LNCAP (cell line): ENCODE measurements around the gene TNRC6B.

Experiments used
- CTCF ChIP-seq: fragments of 450-650 bp; IDR thresholded peaks from 2 replicates; pipeline ENCODE4 v1.5.1; 2017; ENCODE audit warnings: mild to moderate bottlenecking

Gene TNRC6B

GRCh38 chr22:40368836-40369235 is 191.1 kb downstream of the TNRC6B start:
- TF ChIP-seq CTCF = no peak

- TF ChIP-seq CTCF = no peak
Observed at GRCh38 chr22:40374567-40374966, 196.8 kb downstream of the TNRC6B start.

GRCh38 chr22:40376149-40376548 is 198.4 kb downstream of the TNRC6B start:
- TF ChIP-seq CTCF = no peak

- no peak for TF ChIP-seq CTCF
Observed at GRCh38 chr22:40377931-40378330, 200.2 kb downstream of the TNRC6B start.

- no peak for TF ChIP-seq CTCF
Observed at GRCh38 chr22:40381461-40381860, 203.7 kb downstream of the TNRC6B start.

GRCh38 chr22:40383905-40384304 is 206.2 kb downstream of the TNRC6B start:
- TF ChIP-seq CTCF = no peak

- TF ChIP-seq CTCF = no peak
Observed at GRCh38 chr22:40385036-40385782, 207.5 kb downstream of the TNRC6B start.
